Measurements from ENCODE around the gene SH3BGRL3. TPM values are rescaled to one million over a fixed set of nuclear protein-coding genes. Genes with fewer than 3 reads are reported as not detected.

SH3BGRL3 gene
- total RNA-seq, 4 donors from 2014 or later, result 53.5 to 104 (median 92.8) TPM

DNA sequence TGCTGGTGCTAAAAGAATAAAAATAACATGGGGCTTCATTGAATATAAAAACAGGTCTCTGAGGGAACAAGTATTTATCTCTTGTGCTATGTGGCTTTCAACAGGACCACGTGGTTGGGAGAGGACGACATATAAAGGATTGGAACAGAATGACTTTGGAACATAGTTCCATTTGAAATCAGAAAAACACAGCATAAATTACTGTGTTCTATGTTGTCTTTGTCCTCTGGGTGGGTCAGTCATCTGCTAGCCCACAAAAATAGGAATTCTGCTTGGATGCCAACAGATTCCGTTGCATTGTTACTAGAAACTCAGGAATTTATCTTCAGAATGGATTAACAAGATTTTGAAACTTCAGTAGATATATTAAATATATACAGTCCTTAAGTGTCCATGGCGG is 40.0 kb upstream of the SH3BGRL3 start:
- Histone ChIP-seq H3K4me3 (no peak overlapping the region), H3K4me1 (peaks cover 19% of the 10 kb centered on the region), H3K27ac (no peak overlapping the region), H3K36me3 (peaks cover 8% of the 10 kb centered on the region), H3K9me3 (no peaks in the 10 kb centered on the region), H3K27me3 (no peaks in the 10 kb centered on the region)
- no peak for TF ChIP-seq POLR2A (IDR thresholded peaks at IDR 0.05)
- WGBS, result 84% methylated on average over 4 of the region's 4 CpGs
- DNase-seq (ENCODE audit: low spot score in 2 of 2), result no peak

DNA sequence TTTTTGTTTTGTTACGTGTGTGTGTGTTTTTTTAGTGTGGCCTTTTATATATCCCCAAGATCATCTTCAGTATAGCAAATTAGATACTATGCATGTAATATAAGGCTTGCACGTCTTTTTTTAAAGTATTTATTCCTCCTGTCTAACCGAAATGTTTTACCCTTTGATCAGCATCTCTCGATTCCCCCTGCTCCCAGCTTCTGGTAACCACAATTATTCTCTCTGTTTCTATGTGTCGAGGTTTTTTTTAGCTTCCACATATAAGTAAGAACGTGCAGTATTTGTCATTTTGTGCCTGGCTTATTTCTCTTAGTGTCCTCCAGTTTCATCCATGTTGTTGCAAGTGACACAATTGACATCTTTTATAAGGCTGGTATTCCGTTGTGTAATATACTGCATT is 27.2 kb upstream of the SH3BGRL3 start:
- Histone ChIP-seq H3K4me3 (no peak overlapping the region), H3K27ac (no peak overlapping the region), H3K36me3 (peaks cover 35% of the 10 kb centered on the region), H3K27me3 (no peaks in the 10 kb centered on the region), H3K9me3 (no peaks in the 10 kb centered on the region), H3K4me1 (no peaks in the 10 kb centered on the region)
- WGBS, result 89% methylated on average over 7 of the region's 7 CpGs
- TF ChIP-seq EP300 (IDR thresholded peaks at IDR 0.05) (no peak), CTCF (IDR thresholded peaks at IDR 0.05) (no peak), POLR2A (IDR thresholded peaks at IDR 0.05) (no peak), POLR2AphosphoS5 (IDR thresholded peaks at IDR 0.05) (no peak)
- no peak for DNase-seq (ENCODE audit: low spot score in 2 of 2)

- H3K27ac ChIP-seq, result no peak overlapping the region
- H3K9me3 ChIP-seq, result no peaks in the 10 kb centered on the region
- TF ChIP-seq CTCF (IDR thresholded peaks at IDR 0.05) (no peak), EP300 (IDR thresholded peaks at IDR 0.05) (no peak), POLR2AphosphoS5 (IDR thresholded peaks at IDR 0.05) (no peak), POLR2A (IDR thresholded peaks at IDR 0.05) (no peak)
- H3K4me1 ChIP-seq, result no peaks in the 10 kb centered on the region
- H3K4me3 ChIP-seq, result no peak overlapping the region
- peaks cover 38% of the 10 kb centered on the region for H3K36me3 ChIP-seq
- no peaks in the 10 kb centered on the region for H3K27me3 ChIP-seq
- 89% methylated on average over 3 of the region's 3 CpGs for WGBS
- DNase-seq (ENCODE audit: low spot score in 2 of 2), result no peak
Observed at GRCh38 chr1:26254404-26254803, 25.5 kb upstream of the SH3BGRL3 start.

GRCh38 chr1:26257222-26257621 is 22.7 kb upstream of the SH3BGRL3 start:
- Histone ChIP-seq H3K4me1 (no peaks in the 10 kb centered on the region), H3K36me3 (peaks cover 53% of the 10 kb centered on the region), H3K4me3 (no peak overlapping the region), H3K27me3 (no peaks in the 10 kb centered on the region), H3K9me3 (no peaks in the 10 kb centered on the region), H3K27ac (no peak overlapping the region)
- no peak for TF ChIP-seq POLR2AphosphoS5 (IDR thresholded peaks at IDR 0.05)
- no peak for TF ChIP-seq EP300 (IDR thresholded peaks at IDR 0.05)
- TF ChIP-seq POLR2A (IDR thresholded peaks at IDR 0.05), result no peak
- TF ChIP-seq CTCF (IDR thresholded peaks at IDR 0.05), result no peak
- 62% methylated on average over 2 of the region's 2 CpGs for WGBS
- DNase-seq (ENCODE audit: low spot score in 2 of 2), result no peak

DNA sequence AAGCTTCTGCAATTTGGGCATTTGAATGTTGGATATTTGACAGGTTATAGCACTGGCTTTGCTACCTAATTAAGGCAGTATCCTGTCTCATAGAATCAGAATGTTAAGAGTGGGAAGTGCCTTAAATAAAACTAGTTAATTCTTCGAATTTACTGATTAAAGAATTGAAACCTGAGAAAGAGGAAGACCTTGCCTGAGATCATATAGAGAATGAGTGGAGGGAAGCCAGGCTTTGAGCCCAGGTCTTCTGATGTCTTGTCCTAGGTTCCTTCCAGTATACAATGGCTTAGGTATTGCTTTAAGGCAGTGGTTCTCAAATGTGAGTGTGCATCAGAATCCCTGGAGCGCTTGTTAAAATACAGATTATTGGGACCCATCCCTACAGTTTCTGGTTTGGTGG is 20.9 kb upstream of the SH3BGRL3 start:
- Histone ChIP-seq H3K27ac (no peak overlapping the region), H3K9me3 (no peaks in the 10 kb centered on the region), H3K36me3 (peaks cover 71% of the 10 kb centered on the region), H3K27me3 (no peaks in the 10 kb centered on the region), H3K4me1 (no peaks in the 10 kb centered on the region), H3K4me3 (no peak overlapping the region)
- 89% methylated on average over 2 of the region's 2 CpGs for WGBS
- TF ChIP-seq EP300 (IDR thresholded peaks at IDR 0.05), result no peak
- DNase-seq (ENCODE audit: low spot score in 2 of 2), result no peak

GRCh38 chr1:26259578-26259977 is 20.3 kb upstream of the SH3BGRL3 start:
- H3K27ac ChIP-seq, result no peak overlapping the region
- no peak for DNase-seq (ENCODE audit: low spot score in 2 of 2)
- peaks cover 76% of the 10 kb centered on the region for H3K36me3 ChIP-seq
- no peak overlapping the region for H3K4me3 ChIP-seq
- H3K27me3 ChIP-seq, result no peaks in the 10 kb centered on the region
- H3K4me1 ChIP-seq, result no peaks in the 10 kb centered on the region
- TF ChIP-seq CTCF (IDR thresholded peaks at IDR 0.05) (no peak), EP300 (IDR thresholded peaks at IDR 0.05) (no peak), POLR2AphosphoS5 (IDR thresholded peaks at IDR 0.05) (no peak), POLR2A (IDR thresholded peaks at IDR 0.05) (no peak)
- 95% methylated on average over 5 of the region's 5 CpGs for WGBS
- H3K9me3 ChIP-seq, result no peaks in the 10 kb centered on the region
